CD14-positive monocyte (primary cell): ENCODE measurements around the gene HAP1. TPM values are rescaled to one million over a fixed set of nuclear protein-coding genes. Genes with fewer than 3 reads are reported as not detected.

ENCODE experiments used
- DNase-seq, 3 donors: peaks; one replicate each; pipeline ENCODE4 v3.0.0-alpha.2; 2011 to 2022
- H2AFZ ChIP-seq: 2 replicates; pipeline ENCODE4 v1.6.0; 2012; ENCODE audit warnings: mild to moderate bottlenecking, low read depth, low read length, inconsistent platforms; ENCODE audit not compliant: insufficient read depth, poor library complexity, severe bottlenecking
- H3K27ac ChIP-seq, 2 donors: 1 replicate in 1 of 2; 2 replicates in 1 of 2; pipeline ENCODE4 v1.5.1; 2012 to 2013; ENCODE audit warnings: low read length in 2 of 2, control low read depth in 1 of 2, inconsistent platforms in 1 of 2, low read depth in 1 of 2, mild to moderate bottlenecking in 1 of 2
- H3K27me3 ChIP-seq, 2 donors: one replicate each; pipeline versions ENCODE4 v1.6.0 to v1.6.1; 2011 to 2013; ENCODE audit warnings: low read length in 2 of 2; ENCODE audit not compliant: control insufficient read depth in 2 of 2, insufficient read depth in 2 of 2
- H3K36me3 ChIP-seq, 2 donors: replicated peaks in 1 of 2; 1 replicate in 1 of 2; 2 replicates in 1 of 2; pipeline versions ENCODE4 v1.5.1 to v1.6.1; 2012 to 2013; ENCODE audit warnings: low read length in 2 of 2, control low read depth in 1 of 2, inconsistent platforms in 1 of 2, mild to moderate bottlenecking in 1 of 2; ENCODE audit not compliant: insufficient read depth in 2 of 2, control insufficient read depth in 1 of 2
- H3K4me1 ChIP-seq, 2 donors: 1 replicate in 1 of 2; 2 replicates in 1 of 2; pipeline versions ENCODE4 v1.5.1 to v1.6.1; 2012 to 2013; ENCODE audit warnings: low read length in 2 of 2, control low read depth in 1 of 2, inconsistent platforms in 1 of 2, mild to moderate bottlenecking in 1 of 2, moderate library complexity in 1 of 2; ENCODE audit not compliant: insufficient read depth in 2 of 2, control insufficient read depth in 1 of 2
- H3K4me2 ChIP-seq: replicated peaks from 2 replicates; pipeline ENCODE3; 2012; ENCODE audit warnings: low read length, moderate library complexity, mild to moderate bottlenecking; ENCODE audit not compliant: poor library complexity, severe bottlenecking; ENCODE audit errors: extremely low read depth
- H3K4me3 ChIP-seq, 3 experiments: fragments of 200-600 bp in 1 of 3; sonication (generic) in 1 of 3; replicated peaks in 1 of 3; 1 replicate in 2 of 3; 2 replicates in 1 of 3; pipeline ENCODE4 v1.5.1; 2011 to 2013; ENCODE audit warnings: low read length in 3 of 3, mild to moderate bottlenecking in 3 of 3, control low read depth in 2 of 3, low read depth in 2 of 3, inconsistent platforms in 1 of 3, moderate library complexity in 1 of 3
- H3K79me2 ChIP-seq: 2 replicates; pipeline ENCODE4 v1.6.0; 2012; ENCODE audit warnings: mild to moderate bottlenecking, control low read depth, inconsistent platforms, low read length, moderate library complexity; ENCODE audit not compliant: insufficient read depth
- H3K9ac ChIP-seq: 2 replicates; pipeline ENCODE4 v1.6.0; 2017; ENCODE audit warnings: low read length, mild to moderate bottlenecking; ENCODE audit not compliant: insufficient read depth, poor library complexity, severe bottlenecking
- H3K9me3 ChIP-seq, 2 donors: replicated peaks in 1 of 2; 1 replicate in 1 of 2; 2 replicates in 1 of 2; pipeline versions ENCODE4 v1.5.1 to v1.6.1; 2012 to 2013; ENCODE audit warnings: low read length in 2 of 2, control low read depth in 1 of 2; ENCODE audit not compliant: control insufficient read depth in 1 of 2, insufficient read depth in 1 of 2
- H4K20me1 ChIP-seq: 2 replicates; pipeline ENCODE4 v1.6.0; 2012; ENCODE audit warnings: mild to moderate bottlenecking, low read length, control low read depth, moderate library complexity; ENCODE audit not compliant: insufficient read depth
- H3K27ac Mint-ChIP-seq, 7 donors: one replicate each; pipeline ENCODE4 v1.8.0; 2020; ENCODE audit warnings: mild to moderate bottlenecking in 7 of 7, mixed read lengths in 7 of 7, moderate library complexity in 6 of 7, inconsistent platforms in 2 of 7
- H3K27me3 Mint-ChIP-seq, 3 donors: one replicate each; pipeline ENCODE4 v1.8.0; 2021 to 2022; ENCODE audit warnings: low read depth in 3 of 3, mild to moderate bottlenecking in 3 of 3, mixed read lengths in 3 of 3, moderate library complexity in 3 of 3, inconsistent platforms in 1 of 3
- H3K36me3 Mint-ChIP-seq, 2 donors: one replicate each; pipeline ENCODE4 v1.8.0; 2020; ENCODE audit warnings: mixed read lengths in 2 of 2, inconsistent platforms in 1 of 2, mild to moderate bottlenecking in 1 of 2
- H3K4me1 Mint-ChIP-seq: one replicate; pipeline ENCODE4 v1.8.0; 2020; ENCODE audit warnings: mild to moderate bottlenecking, mixed read lengths
- H3K4me3 Mint-ChIP-seq, 2 donors: one replicate each; pipeline ENCODE4 v1.8.0; 2020; ENCODE audit warnings: mild to moderate bottlenecking in 2 of 2, mixed read lengths in 2 of 2, moderate library complexity in 1 of 2
- H3K9me3 Mint-ChIP-seq, 7 donors: one replicate each; pipeline ENCODE4 v1.8.0; 2020 to 2022; ENCODE audit warnings: mixed read lengths in 7 of 7, mild to moderate bottlenecking in 6 of 7, moderate library complexity in 6 of 7, inconsistent platforms in 2 of 7
- CTCF ChIP-seq: fragments of 200-600 bp; IDR thresholded peaks from one replicate; pipeline ENCODE4 v1.8.0; 2022; ENCODE audit warnings: antibody characterized with exemption, mild to moderate bottlenecking
- WGBS: methylation state at CpG from one replicate; pipeline ENCODE4 v1.1.5; 2013; ENCODE audit warnings: missing lambda C conversion rate; ENCODE audit not compliant: insufficient coverage; 5-methylcytosine and 5-hydroxymethylcytosine counted together
- intact Hi-C, 2 donors: fragments of 100-400 bp; cut with micrococcal nuclease; formaldehyde crosslinking; loops; one replicate each; pipeline versions ENCODE4 v1.15.0 to v1.15.1; 2023
- polyA plus RNA-seq, 3 donors: library from polyadenylated mRNA; depleted of rRNA in 1 of 3; unstranded in 2 of 3; stranded (reverse) in 1 of 3; fragments of 300-500 nt in 2 of 3; fragments of >200 nt in 1 of 3; fragmentation: Illumina TruSeq in 2 of 3; gene quantifications; 1 replicate in 2 of 3; 2 replicates in 1 of 3; pipeline ENCODE4 v1.2.3, GENCODE V29; 2012 to 2021

Gene HAP1
- polyA plus RNA-seq, 3 donors = not detected

GRCh38 chr17:41773190-41773588, 38.7 kb upstream of the HAP1 start:
- no peak for TF ChIP-seq CTCF
- H3K27me3 Mint-ChIP-seq = peaks cover 0 to 9% (median 6%) of the 10 kb centered on the region in 3 donors
- H3K4me3 ChIP-seq = no peak overlapping the region
- no peak overlapping the region for H3K27ac Mint-ChIP-seq
- no peak overlapping the region for H3K9ac ChIP-seq
- peaks cover 17 to 58% of the 10 kb centered on the region in 2 donors for H3K36me3 ChIP-seq
- no peak overlapping the region for H3K4me2 ChIP-seq
- H3K27me3 ChIP-seq = no peaks in the 10 kb centered on the region
- WGBS = 50% methylated on average over 10 of the region's 12 CpGs
- DNase-seq = no peak
- intact Hi-C loops = no loop called here
- H4K20me1 ChIP-seq = peaks cover 46% of the 10 kb centered on the region
- peaks cover 0 to 2% (median 0%) of the 10 kb centered on the region in 7 donors for H3K9me3 Mint-ChIP-seq
- H3K9me3 ChIP-seq = no peaks in the 10 kb centered on the region
- H3K4me1 Mint-ChIP-seq = peaks cover 5% of the 10 kb centered on the region
- H3K36me3 Mint-ChIP-seq = peaks cover 10 to 14% of the 10 kb centered on the region in 2 donors
- H3K4me3 Mint-ChIP-seq = no peak overlapping the region
- peaks cover 8% of the 10 kb centered on the region in 2 donors for H3K4me1 ChIP-seq
- H3K27ac ChIP-seq = no peak overlapping the region
- no peaks in the 10 kb centered on the region for H3K79me2 ChIP-seq
- H2AFZ ChIP-seq = no peak overlapping the region

- Histone ChIP-seq H2AFZ (no peak overlapping the region), H4K20me1 (peaks cover 41% of the 10 kb centered on the region), H3K27ac (no peak overlapping the region), H3K4me1 (peaks cover 3% of the 10 kb centered on the region in 2 donors), H3K79me2 (no peaks in the 10 kb centered on the region), H3K27me3 (no peaks in the 10 kb centered on the region), H3K9me3 (no peaks in the 10 kb centered on the region), H3K36me3 (peaks cover 18 to 63% of the 10 kb centered on the region in 2 donors), H3K4me3 (no peak overlapping the region), H3K9ac (no peak overlapping the region), H3K4me2 (no peak overlapping the region)
- H3K27me3 Mint-ChIP-seq = peaks cover 0 to 9% (median 6%) of the 10 kb centered on the region in 3 donors
- no peak for DNase-seq
- H3K27ac Mint-ChIP-seq = no peak overlapping the region
- peaks cover 0 to 2% (median 0%) of the 10 kb centered on the region in 7 donors for H3K9me3 Mint-ChIP-seq
- TF ChIP-seq CTCF = no peak
- WGBS = 97% methylated on average over 13 of the region's 19 CpGs
- intact Hi-C loops = no loop called here
- H3K36me3 Mint-ChIP-seq = peaks cover 12 to 17% of the 10 kb centered on the region in 2 donors
- H3K4me1 Mint-ChIP-seq = peaks cover 5% of the 10 kb centered on the region
- H3K4me3 Mint-ChIP-seq = no peak overlapping the region
These were observed 38.2 kb upstream of the HAP1 start for GRCh38 chr17:41772586-41773189.
